ENCODE data around the gene BSG.
"Not testable (repeated sequence)": the region's sequence is repeated elsewhere in the genome, so short reads cannot be mapped to it uniquely, and the experiment has no call there.

Gene BSG

DNA sequence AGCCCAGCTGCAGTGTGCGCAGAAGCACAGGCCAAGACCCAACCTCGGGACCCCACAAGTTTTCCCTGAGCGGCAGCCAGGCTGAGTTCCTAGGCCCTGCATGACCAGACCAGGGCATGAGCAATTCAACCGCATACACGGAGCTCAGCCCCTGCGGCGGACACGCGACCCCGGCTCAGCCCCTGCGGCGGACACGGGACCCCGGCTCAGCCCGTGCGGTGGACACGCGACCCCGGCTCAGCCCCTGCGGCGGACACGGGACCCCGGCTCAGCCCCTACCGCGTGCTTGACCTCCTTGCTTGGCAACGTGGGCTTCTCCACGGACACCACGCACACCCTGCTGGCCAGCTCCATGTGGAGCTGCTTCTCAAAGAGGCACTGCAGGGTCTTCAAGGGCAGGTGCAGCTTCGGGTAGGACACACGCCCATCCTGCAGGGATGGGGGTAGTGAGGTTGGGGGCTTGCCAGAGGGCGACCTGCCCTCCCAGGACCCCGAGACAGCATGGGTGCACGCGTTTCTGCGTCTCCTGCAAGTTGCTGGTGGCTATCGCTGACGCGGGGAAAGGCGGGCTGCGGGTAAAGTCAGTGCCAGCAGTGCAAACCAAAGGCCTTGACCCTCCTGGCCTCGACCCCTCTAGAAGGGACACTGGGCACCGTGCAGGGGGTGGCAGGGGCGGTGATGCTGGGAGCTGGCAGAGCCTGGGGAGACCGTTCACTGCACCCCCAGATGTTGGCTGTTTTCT lies 51.0 kb downstream of the BSG start:
- DNase-seq = no peak

DNA sequence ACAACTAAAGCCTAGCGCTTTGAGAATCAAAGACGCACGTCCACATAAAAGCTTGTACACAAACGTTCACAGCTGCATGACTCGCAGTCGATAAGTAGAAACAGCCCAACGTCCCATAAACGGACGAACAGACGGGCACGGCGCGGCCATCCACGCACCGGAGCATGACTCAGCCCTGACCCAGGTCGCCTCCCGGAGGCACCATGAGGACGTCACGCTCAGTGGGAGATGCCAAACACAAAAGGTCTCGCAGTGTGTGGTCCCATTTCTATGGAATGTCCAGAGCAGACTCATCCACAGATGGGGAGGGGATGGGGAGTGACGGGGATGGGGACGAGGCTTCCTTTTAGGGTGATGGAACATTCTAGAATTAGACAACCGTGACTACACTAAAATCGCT lies 51.6 kb downstream of the BSG start:
- no peak for DNase-seq

DNA sequence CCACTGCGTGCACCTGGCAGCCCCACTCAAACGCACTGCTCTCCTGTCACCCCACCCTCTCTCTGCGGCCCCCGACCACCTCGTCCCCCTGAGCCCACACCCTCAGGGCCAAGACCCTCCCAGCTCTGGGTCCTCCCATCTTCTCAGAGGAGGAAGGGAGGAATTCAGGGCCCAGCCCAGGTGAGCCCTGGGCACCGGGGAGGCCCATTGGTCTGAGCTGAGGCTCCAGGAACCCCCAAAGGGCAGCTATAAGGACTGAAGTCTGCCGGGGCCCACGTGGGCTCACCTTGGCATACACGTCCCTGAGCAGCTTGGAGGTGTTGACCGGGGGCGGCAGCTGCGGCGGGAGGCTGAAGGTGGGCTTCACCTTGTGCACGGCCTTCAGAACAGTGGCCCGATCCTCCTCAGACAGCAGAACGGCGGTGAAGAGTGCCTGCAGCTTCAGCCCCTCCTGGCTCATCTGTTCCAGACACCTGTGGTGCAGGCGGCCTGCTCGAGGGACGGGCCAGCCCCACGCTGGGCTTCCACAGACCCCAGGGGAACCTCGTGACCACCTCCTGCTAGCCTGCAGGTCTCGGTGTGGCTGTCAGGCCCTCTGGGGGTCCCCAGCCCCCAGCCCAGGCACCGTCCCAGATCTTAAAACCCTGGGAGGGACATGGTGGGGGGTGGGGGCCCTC lies 52.2 kb downstream of the BSG start:
- no peak for DNase-seq

DNA sequence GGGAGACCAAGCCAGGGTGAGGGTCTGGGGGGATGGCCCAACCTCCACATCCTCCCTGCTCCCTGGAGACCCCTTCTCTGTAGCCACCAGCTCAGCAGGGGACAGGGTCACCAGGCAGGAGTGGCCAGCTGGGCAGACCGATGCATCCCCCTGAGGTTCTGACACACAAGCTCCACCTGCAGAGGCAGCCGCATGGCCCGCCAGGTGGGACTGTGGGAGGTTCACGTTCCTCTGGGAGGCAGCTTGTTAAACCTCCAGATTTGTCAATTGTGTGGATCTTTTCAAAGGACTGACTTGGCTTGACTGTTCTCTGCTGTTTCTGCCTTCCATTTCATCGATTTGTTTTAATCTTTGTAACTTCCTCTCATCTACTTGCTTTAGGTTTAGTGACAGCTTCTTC lies 52.9 kb downstream of the BSG start:
- no peak for DNase-seq

DNA sequence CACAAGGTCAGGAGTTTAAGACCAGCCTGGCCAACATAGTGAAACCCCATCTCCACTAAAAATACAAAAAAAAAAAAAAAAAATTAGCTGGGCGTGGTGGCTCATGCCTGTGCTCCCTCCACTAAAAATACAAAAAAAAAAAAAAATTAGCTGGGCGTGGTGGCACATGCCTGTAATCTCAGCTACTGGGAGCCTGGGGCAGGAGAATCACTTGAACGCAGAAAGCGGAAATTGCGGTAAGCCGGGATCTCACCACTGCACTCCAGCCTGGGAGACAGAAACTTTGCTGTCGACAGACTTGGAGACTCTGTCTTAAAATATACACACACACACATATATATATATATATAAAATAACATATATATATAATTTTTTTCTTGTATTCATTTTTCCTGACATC lies 54.2 kb downstream of the BSG start:
- not testable (repeated sequence) for DNase-seq

DNA sequence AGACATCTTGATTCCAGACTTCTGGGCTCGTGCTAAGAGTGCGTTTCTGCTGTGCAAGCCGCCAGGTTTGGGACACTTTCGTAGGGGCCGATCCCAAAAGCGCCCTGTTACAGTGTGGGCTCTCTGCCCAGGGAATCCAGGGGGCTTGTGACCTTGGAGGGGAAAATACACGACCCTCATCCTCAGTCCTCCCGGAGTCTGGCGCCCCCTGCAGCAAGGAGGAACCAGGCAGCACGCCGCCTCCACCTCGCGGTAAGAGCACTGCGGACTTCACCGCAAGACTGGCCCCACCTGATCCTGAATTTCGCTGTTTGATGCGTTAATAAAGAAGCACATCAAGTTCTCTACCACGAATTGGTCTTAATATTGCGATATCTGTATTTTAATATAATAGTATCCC lies 55.8 kb downstream of the BSG start:
- no peak for DNase-seq

DNA sequence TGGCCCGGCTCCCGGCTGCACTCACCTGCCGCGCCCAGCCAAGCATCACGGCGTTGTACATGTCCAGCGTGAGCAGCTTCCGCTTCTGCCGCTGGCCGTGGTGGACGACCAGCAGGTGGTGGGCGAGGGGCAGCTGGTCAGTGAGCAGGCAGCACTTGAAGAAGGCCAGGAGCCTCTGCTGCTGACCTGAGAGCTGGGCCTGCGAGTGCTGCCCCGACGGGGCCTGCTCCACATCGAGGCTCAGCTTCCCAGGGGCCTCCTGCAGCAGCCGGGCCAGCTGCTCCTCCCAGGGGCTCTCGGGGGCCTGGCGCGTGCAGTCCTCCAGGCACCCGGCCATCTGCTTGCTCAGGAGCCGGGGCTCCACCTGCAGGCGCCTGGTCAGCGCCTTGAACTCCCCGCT lies 57.1 kb downstream of the BSG start:
- not testable (repeated sequence) for DNase-seq

DNA sequence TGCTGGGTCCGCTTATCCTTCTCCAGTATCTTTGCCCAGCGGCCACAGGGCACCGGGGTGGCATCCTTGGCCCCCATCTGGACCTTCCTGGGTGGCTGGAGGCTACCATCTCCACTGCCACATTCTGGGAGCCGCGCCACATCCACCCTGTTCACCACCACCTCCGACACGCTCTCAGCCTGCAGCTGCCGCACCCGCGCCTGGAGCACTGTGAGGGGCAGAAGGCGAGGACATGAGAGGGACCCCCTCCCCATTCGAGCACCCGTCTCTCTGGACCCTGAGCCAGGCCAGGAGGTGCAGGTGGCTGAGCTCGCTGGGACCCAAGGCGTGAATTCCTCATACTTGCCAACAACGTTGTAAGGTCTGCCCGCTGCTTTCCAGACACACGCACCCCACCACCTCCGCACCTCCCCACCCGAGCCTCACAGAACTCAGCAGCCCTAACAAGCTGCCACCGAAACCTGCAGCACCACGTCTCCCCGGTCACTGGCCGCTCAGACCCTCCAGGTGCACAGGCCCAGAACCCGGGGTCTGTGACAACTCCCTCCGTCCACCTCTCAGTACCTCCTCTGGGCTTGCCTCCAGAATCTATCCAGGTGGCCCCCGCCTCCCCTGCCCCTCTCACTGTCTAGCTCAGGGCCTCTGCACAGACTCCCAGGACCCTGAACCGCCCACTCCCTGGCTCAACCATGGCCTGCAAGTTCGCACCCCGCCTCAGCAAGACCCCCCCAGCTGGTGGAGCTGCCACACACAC lies 57.7 kb downstream of the BSG start:
- DNase-seq = no peak

DNA sequence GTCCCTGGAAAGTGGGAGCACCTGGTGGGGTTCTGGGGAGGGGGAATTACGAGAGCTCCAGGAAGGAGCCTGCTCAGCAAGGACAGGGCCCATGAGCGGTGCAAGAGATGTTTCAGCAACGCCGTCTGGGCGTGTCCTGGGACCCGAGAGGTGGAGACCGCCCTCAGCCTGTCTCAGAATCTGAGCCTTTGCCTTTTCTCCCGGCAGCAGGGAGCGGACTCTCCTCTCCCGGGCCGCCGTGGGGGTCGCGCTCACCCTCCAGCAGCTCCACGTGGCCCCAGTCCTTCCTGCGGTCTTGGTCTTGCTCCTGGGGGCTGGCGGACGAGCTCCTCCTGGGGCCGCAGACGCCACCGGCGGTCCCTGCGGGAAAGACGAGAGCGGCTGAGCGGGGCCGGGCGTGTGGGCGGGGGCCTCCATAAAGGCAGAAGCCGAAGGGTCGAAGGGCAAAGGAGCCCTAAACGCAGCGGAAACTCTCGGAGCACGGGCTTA lies 60.2 kb downstream of the BSG start:
- DNase-seq = no peak
